Body of pancreas (tissue), 4 donors: ENCODE results near the gene MPDZ.

ENCODE experiments used
- CTCF ChIP-seq, 7 experiments: fragments of 450-650 bp in 4 of 7; fragments of 200-600 bp in 3 of 7; sonication (generic) in 3 of 7; IDR thresholded peaks; one replicate each; pipeline ENCODE4 v1.5.1; 2016 to 2019; ENCODE audit warnings: antibody characterized with exemption in 7 of 7
- POLR2A ChIP-seq, 3 donors: fragments of 450-650 bp; IDR thresholded peaks; one replicate each; pipeline ENCODE4 v1.6.1; 2016; ENCODE audit warnings: antibody characterized with exemption in 3 of 3, mild to moderate bottlenecking in 2 of 3

- TF ChIP-seq POLR2A (IDR thresholded peaks at IDR 0.05) (no peak), CTCF (IDR thresholded peaks at IDR 0.05) (no peak)
These were observed 166.3 kb downstream of the MPDZ start for GRCh38 chr9:13113216-13113615.
